HCT116 (cell line): ENCODE data around the gene CHFR.

Experiments
- CEBPB ChIP-seq: IDR thresholded peaks from 2 replicates; pipeline ENCODE4 v1.6.1; 2012; ENCODE audit warnings: low read depth
- CTCF ChIP-seq, 3 experiments: fragments of 200-600 bp in 1 of 3; sonication (generic) in 1 of 3; IDR thresholded peaks in 2 of 3; conservative IDR thresholded peaks in 1 of 3; 2 replicates each; pipeline ENCODE4 v1.5.1; 2012 to 2017; ENCODE audit warnings: low read depth in 2 of 3, low read length in 2 of 3, antibody characterized with exemption in 1 of 3, borderline replicate concordance in 1 of 3, control low read depth in 1 of 3, mild to moderate bottlenecking in 1 of 3, mixed read lengths in 1 of 3, mixed run types in 1 of 3, moderate library complexity in 1 of 3; ENCODE audit not compliant: insufficient read depth in 1 of 3
- EGR1 ChIP-seq: IDR thresholded peaks from 2 replicates; pipeline ENCODE4 v1.6.1; 2012; ENCODE audit warnings: low read depth
- EZH2 ChIP-seq: fragments of 200-600 bp; sonication (generic); IDR thresholded peaks from 2 replicates; pipeline ENCODE4 v1.6.1; 2017; ENCODE audit warnings: antibody characterized with exemption, mixed run types
- POLR2A ChIP-seq: IDR thresholded peaks from 2 replicates; pipeline ENCODE4 v1.7.0; 2011; ENCODE audit warnings: borderline replicate concordance; ENCODE audit not compliant: insufficient read depth, insufficient read length; ENCODE audit errors: extremely low read depth
- REST ChIP-seq: IDR thresholded peaks from 2 replicates; pipeline ENCODE4 v1.6.1; 2012; ENCODE audit warnings: low read depth
- SIN3A ChIP-seq: IDR thresholded peaks from 2 replicates; pipeline ENCODE4 v1.6.1; 2012; ENCODE audit warnings: low read depth
- SP1 ChIP-seq: IDR thresholded peaks from 2 replicates; pipeline ENCODE4 v1.6.1; 2012; ENCODE audit warnings: low read depth
- TCF7L2 ChIP-seq: IDR thresholded peaks from 2 replicates; pipeline ENCODE4 v1.7.0; 2011; ENCODE audit warnings: borderline replicate concordance, inconsistent platforms; ENCODE audit not compliant: insufficient read depth, insufficient read length; ENCODE audit errors: extremely low read depth
- YY1 ChIP-seq: IDR thresholded peaks from 2 replicates; pipeline ENCODE4 v1.6.1; 2011; ENCODE audit warnings: low read length, low read depth, moderate library complexity, mild to moderate bottlenecking; ENCODE audit not compliant: insufficient replicate concordance; ENCODE audit errors: extremely low read depth

GRCh38 chr12:132833341-132833740 is 54.1 kb downstream of the CHFR start:
- no peak for TF ChIP-seq EZH2
- TF ChIP-seq CTCF (IDR thresholded peaks at IDR 0.05 in 2 of 3, conservative IDR thresholded peaks at IDR 0.05 in 1 of 3; ENCODE audit: borderline replicate concordance in 1 of 3, insufficient read depth in 1 of 3, low read depth in 2 of 3, low read length in 2 of 3), result no peak
- no peak for TF ChIP-seq TCF7L2
- TF ChIP-seq EGR1, result no peak
- no peak for TF ChIP-seq REST
- no peak for TF ChIP-seq SP1
- no peak for TF ChIP-seq SIN3A
- TF ChIP-seq POLR2A, result no peak
- TF ChIP-seq CEBPB, result no peak
- no peak for TF ChIP-seq YY1
